ENCODE data around the gene PARD3B.

PARD3B gene

DNA sequence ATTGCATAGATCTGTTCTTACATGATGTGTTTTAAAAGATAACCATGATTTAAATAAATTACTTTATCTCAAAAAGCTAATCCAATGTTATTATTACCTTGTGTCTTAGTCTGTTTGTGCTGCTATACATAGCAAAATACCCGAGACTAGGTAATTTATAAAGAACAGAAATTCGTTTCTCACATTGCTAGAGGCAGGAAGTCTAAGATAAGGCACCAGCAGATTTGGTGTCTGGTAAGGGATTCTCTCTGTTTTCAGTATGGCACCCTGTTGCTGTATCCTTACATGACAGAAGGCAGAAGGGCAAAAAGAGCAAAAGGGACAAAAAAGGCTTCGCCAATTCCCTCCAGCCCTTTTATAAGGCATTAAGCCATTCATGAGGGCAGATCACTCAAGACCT lies 533.9 kb downstream of the PARD3B start:
- DNase-seq, result no peak

DNA sequence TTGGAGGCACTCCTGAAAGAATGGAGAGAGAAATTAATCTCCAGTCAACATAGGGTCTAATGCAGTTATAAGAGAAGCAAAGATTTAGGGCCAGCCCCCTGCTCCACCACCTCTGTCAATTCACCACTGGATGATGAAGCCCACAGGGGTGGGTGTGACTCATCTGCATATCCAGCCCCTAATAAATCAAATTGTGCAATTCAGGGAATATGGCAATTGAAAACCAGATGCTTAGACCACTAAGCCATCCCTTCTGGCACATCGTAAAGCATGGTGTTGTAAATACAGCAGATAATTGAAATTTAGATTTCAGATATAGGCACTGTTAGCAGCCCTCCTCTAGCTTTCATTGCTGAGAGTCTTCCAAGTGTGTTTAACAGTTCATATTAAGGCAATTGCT lies 541.4 kb downstream of the PARD3B start:
- DNase-seq, result no peak

GRCh38 chr2:205087862-205088261 lies 542.6 kb downstream of the PARD3B start:
- DNase-seq, result no peak

GRCh38 chr2:205089958-205090357 lies 544.7 kb downstream of the PARD3B start:
- no peak for DNase-seq

- DNase-seq, result no peak
Observed at GRCh38 chr2:205091411-205091810, 546.1 kb downstream of the PARD3B start.

- no peak for DNase-seq
Observed at GRCh38 chr2:205094031-205094430, 548.8 kb downstream of the PARD3B start.

GRCh38 chr2:205103699-205104098 lies 558.4 kb downstream of the PARD3B start:
- no peak for DNase-seq

GRCh38 chr2:205107810-205108209 lies 562.5 kb downstream of the PARD3B start:
- DNase-seq, result no peak

DNA sequence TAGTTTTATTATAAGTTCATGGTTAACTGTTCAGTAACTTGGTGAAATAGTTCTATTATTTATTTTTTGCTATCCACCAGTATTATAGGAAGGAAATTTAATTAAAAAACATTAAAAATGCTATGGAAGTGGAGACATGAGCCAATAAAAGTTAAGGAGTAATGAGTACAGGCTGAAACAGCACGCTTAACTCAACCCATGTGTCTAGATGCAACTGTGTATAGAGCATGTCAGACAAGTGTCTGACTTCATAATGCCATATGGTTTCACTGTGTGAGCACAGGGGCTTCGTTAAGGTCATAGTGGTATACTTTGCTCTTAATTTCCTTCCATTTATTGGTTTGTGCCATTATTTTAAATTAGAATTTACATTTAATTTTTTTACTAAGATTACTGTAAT lies 570.2 kb downstream of the PARD3B start:
- no peak for DNase-seq

DNA sequence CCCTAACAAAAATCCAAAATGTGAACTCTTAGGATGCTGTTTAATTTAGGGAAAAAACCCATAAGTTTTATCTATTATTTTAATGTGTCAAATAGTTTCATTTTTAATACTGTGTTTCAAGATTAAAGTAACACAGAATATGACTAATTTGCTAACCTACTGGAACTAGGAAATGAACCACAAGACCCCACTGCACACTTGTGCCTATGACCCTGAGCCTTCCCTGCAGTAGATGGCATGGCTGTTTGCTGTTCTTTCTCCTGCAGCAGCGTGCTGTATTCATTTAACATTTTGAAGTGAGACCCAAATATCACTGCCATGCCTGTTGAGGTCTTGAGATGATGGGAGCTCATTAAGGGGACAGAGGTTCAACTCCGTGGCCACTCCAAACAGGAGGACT lies 571.9 kb downstream of the PARD3B start:
- no peak for DNase-seq

DNA sequence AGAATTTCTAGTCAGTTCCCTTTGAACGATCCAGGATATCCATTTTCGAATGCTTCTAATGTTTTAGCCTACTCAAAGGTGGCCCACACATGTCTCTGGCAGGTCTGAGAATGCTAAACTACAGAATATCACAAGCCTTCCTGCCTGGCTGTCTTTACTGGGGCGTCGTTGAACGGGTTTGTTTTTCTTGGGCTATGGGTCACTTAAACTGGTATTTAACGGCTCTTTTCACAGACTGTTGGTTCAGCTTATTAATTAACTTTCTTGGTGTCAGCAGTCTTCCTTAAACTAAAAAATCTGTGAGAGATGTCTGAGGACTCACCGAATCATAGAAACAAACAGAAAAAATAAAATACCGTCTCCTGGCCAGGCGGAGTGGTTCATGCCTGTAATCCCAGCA lies 573.9 kb downstream of the PARD3B start:
- no peak for DNase-seq

- DNase-seq, result no peak
Observed at GRCh38 chr2:205128726-205129125, 583.5 kb downstream of the PARD3B start.

DNA sequence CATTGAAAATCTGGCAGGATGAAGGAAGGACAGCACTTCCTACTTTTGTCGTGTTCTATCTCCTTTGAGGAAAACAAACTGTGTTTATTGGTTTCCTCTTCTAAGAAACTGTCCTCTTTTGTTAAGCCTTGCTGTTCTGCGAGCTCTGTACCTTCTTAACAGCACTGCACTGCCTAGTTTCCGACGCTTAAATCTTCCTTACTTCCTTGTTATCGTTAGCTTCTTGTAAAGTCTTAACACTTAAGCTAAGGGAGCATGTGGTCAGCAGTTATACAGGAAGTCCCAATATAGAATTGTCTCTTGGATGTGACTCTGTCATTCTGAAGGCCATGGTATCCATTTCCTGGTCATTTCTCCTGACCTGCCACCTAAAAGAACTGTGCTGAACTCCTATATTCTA lies 584.3 kb downstream of the PARD3B start:
- no peak for DNase-seq

DNA sequence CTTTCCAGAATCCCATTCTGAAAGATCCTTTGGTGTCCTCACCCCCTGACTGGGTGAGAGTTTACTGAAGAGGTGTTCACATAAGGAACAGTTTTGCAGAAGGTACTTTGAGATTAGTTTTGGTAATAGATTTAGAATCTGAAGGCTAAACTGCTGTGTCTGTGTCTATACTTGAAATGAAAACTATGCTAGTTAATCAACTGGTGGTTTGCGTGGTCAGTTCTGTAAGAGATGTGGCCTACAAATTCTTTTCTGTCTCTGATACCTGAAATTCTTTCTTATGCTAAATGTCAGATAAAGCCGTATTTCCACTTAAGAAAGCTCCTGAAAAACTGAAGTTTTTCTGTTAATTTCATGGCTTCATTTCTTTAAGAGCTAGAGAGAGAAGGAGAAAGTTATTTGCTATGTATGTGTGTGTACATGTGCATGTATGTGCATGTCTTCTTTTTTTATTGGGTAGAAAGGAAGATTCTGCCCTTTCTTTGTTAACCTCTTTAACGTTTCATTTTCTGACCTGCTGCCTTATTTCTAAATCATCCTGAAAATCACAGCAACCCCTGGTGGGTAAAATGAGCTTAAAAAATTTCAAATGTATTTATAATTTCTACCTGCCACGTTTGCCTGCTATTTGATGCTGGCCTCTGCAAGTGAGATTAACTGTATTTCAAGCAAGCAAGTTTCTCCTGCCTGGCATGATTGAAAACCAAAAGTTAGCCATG lies 585.0 kb downstream of the PARD3B start:
- DNase-seq, result no peak

DNA sequence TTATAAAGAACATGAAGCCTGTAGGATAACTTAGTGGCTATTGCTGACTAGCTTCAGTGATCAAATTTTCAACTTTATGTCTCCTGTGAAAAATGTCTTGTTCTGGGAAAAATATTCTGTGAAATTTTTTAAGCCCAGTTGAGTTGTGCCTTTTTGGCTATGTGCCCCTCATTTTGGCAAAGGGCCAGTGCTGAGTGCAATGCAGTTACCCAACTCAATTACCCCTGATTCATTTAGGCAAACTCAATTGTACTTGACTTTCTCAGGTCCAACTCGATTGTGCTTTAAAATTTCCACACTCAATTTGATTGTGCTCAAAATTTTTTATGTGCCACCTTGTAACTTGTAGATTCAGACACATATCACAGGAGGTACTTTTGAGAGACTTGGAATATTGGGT lies 588.3 kb downstream of the PARD3B start:
- no peak for DNase-seq

DNA sequence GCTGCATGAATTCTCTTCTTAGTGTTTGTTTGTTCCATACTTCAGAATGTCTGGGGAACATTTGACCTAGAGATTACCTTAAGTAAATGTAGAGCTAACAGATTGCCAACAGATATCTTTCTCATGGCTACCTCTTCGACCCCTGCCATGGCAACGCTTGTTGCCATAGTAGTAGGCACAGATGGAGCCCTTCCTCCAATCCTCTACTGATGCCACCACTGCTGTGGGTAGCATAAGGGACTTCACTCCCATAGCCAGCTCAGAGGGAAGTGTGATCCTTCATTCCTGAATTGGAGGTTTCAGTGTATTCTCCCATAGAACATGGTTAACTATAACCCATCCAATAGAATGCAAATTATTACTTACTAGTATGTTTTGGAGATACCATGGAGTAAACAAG lies 593.5 kb downstream of the PARD3B start:
- no peak for DNase-seq

GRCh38 chr2:205139822-205140463 lies 594.7 kb downstream of the PARD3B start:
- DNase-seq, result no peak

GRCh38 chr2:205141381-205141780 lies 596.1 kb downstream of the PARD3B start:
- no peak for DNase-seq

GRCh38 chr2:205145888-205146287 lies 600.6 kb downstream of the PARD3B start:
- DNase-seq, result no peak

GRCh38 chr2:205148755-205149154 lies 603.5 kb downstream of the PARD3B start:
- no peak for DNase-seq

- no peak for DNase-seq
Observed at GRCh38 chr2:205156457-205156856, 611.2 kb downstream of the PARD3B start.

GRCh38 chr2:205158404-205158803 lies 613.1 kb downstream of the PARD3B start:
- no peak for DNase-seq

DNA sequence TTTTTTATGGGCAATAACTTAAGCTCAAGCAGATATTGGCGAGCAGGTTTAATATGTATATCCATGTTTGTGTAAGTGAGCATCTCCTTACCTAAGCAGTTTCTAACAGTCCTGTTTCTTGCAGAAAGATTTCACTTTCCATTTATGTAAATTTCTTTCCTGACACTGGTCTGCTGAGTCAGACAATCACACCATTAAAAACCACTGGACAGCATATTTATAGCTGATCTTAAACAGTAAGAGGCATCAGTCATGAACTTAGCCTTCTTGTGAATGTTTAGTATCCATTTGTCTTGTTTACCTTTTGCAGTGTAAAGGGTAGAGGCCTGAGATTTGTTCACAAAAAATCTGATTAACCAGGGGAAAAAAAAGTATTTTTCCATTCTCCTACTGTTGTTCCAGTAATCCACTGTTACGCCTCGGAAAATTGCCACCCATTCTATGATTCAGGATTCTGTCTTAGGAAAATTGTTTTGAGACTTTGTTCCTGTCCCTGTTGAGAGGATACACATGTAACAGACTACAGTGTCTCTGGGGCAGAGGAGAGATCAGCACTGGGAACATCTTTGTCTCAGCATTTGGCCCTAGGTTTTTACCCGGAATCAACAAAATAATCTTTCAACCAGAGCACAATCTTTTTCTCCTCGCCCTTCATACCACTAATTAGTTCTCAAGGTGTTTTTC lies 616.0 kb downstream of the PARD3B start:
- DNase-seq, result no peak

DNA sequence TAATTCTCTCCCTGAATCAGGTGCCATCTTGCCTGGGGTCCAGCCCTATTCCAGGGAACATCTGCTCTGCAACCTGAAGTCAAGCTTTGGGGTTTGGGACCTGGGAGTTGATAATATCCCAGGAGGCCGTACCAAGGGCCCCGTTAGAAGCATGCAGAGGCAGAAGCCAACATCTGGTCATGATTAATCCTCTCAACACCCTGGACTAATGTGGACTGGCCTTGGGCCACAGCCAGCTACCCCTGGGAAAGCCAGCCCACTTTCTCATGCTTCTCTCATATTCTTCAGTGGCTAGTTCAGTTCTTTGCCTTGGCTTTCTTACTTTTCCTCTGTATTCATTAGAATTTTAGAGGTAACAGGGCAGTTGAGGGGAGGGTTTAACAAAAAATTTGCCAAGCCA lies 621.5 kb downstream of the PARD3B start:
- no peak for DNase-seq
